GM12892 (cell line): Measurements from ENCODE around the gene CFAP251.

Experiments
- DNase-seq: peaks from one replicate; pipeline ENCODE4 v3.0.0; 2011; ENCODE audit not compliant: insufficient read length
- FAIRE-seq: peaks from 2 replicates; lab custom pipeline; 2011; peaks lifted over from hg19 to GRCh38; lab: Jason Lieb, UNC
- POLR2A ChIP-seq: IDR thresholded peaks from 2 replicates; pipeline ENCODE4 v1.6.1; 2011; ENCODE audit warnings: low read depth, low read length, control low read depth
- POLR2AphosphoS5 ChIP-seq: IDR thresholded peaks from 2 replicates; pipeline ENCODE4 v1.6.1; 2011; ENCODE audit warnings: low read depth, low read length, control low read depth
- TAF1 ChIP-seq: IDR thresholded peaks from 2 replicates; pipeline ENCODE4 v1.6.1; 2011; ENCODE audit warnings: low read depth, mild to moderate bottlenecking, control low read depth, low read length, borderline replicate concordance

CFAP251 gene

GRCh38 chr12:122043476-122043875 lies 125.1 kb downstream of the CFAP251 start:
- TF ChIP-seq POLR2AphosphoS5, result no peak
- no peak for TF ChIP-seq POLR2A
- no peak for TF ChIP-seq TAF1
- FAIRE-seq (no peak), DNase-seq (no peak)

DNA sequence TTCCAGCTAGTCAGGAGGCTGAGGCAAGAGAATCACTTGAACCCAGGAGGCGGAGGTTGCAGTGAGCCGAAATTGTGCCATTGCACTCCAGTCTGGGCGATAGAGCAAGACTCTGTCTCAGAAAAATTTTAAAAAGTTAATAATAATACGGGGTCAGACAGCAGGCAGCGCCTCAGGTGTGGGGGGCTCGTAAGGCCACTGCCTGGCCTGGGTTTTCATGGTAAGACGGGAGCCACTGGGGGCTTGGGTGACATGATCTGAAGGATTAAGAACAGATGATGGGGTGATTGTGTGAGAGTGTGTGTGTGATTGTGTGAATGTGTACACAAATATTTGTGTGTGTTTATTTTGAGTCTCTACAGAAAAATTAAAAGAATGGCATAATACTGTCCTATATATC lies 126.9 kb downstream of the CFAP251 start:
- no peak for TF ChIP-seq TAF1
- no peak for DNase-seq
- FAIRE-seq, result no peak

GRCh38 chr12:122046145-122046544 lies 127.8 kb downstream of the CFAP251 start:
- TF ChIP-seq POLR2AphosphoS5 (no peak), TAF1 (no peak), POLR2A (no peak)
- no peak for DNase-seq
- no peak for FAIRE-seq

DNA sequence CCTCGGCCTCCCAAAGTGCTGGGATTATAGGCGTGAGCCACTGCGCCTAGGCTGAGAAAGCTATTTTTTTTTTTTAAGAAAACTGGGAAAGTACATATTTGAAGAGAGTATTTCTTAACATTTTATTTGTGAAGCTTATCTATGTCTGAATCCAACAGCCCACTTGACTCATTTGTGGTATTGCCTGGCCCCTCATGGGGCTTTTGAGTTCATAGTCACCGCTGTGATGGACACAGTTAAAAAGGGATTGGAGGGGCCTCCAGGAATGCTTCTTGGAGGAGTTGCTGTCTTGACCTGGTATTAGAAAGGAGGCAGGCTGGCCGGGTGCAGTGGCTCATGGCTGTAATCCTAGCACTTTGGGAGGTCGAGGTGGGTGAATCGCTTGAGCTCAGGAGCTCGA lies 129.8 kb downstream of the CFAP251 start:
- FAIRE-seq (no peak), DNase-seq (no peak)
- TF ChIP-seq POLR2A (no peak), POLR2AphosphoS5 (no peak), TAF1 (no peak)

- TF ChIP-seq TAF1, result no peak
- no peak for TF ChIP-seq POLR2AphosphoS5
- TF ChIP-seq POLR2A, result no peak
These were observed 131.4 kb downstream of the CFAP251 start for GRCh38 chr12:122049827-122050226.

GRCh38 chr12:122050706-122051105 lies 132.3 kb downstream of the CFAP251 start:
- FAIRE-seq (no peak), DNase-seq (no peak)
- TF ChIP-seq TAF1, result no peak
- no peak for TF ChIP-seq POLR2AphosphoS5
- no peak for TF ChIP-seq POLR2A

More at GRCh38 chr12:122049827-122050226, 131.4 kb downstream of the CFAP251 start:
- DNase-seq, result no peak
- FAIRE-seq, result no peak

- DNase-seq (no peak), FAIRE-seq (no peak)
- TF ChIP-seq TAF1 (no peak), POLR2AphosphoS5 (no peak), POLR2A (no peak)
These were observed 133.0 kb downstream of the CFAP251 start for GRCh38 chr12:122051231-122051876.

DNA sequence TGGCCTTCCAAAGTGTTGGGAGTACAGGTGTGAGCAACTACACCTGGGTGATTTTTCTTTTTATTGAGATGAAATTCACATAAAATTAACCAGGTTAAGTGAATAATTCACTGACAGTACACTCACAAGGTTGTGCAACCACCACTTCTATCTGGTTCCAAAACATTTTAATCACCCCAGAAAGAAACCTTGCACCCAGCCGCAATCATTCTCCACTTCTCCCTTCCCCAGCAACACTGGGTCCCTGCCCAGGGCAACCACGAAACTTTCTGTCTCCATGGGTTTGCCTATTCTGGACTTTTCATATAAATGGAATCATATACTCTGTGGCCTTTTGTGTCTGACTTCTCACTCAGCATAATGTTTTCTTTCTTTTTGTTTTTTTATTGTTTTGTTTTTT lies 133.9 kb downstream of the CFAP251 start:
- no peak for DNase-seq
- TF ChIP-seq POLR2AphosphoS5, result no peak
- TF ChIP-seq TAF1, result no peak
- no peak for TF ChIP-seq POLR2A
- no peak for FAIRE-seq
